HG02884 (cell line): ENCODE results near the gene PTPN21.
"Not testable (repeated sequence)": the region's sequence is repeated elsewhere in the genome, so short reads cannot be mapped to it uniquely, and the experiment has no call there.

ENCODE experiments used
- ATAC-seq: cut with Tn5 transposase; IDR thresholded peaks from one replicate; pipeline ENCODE4 v1.9.1; 2021; ENCODE audit warnings: mild to moderate bottlenecking, moderate library complexity; ENCODE audit not compliant: unreplicated experiment

Gene PTPN21

GRCh38 chr14:88552876-88553275 is 1.9 kb downstream of the PTPN21 start:
- ATAC-seq = no peak

GRCh38 chr14:88551980-88552431 is 2.8 kb downstream of the PTPN21 start:
- no peak for ATAC-seq

- ATAC-seq = no peak
Observed at GRCh38 chr14:88551094-88551870, 3.5 kb downstream of the PTPN21 start.

- ATAC-seq = no peak
Observed at GRCh38 chr14:88550078-88550477, 4.7 kb downstream of the PTPN21 start.

GRCh38 chr14:88547386-88547780 is 7.4 kb downstream of the PTPN21 start:
- ATAC-seq = no peak

- ATAC-seq = peak; percentile 72
Observed at GRCh38 chr14:88546621-88547385, 8.0 kb downstream of the PTPN21 start.

- ATAC-seq = no peak
Observed at GRCh38 chr14:88545256-88545655, 9.6 kb downstream of the PTPN21 start.

GRCh38 chr14:88542857-88543795 is 11.7 kb downstream of the PTPN21 start:
- no peak for ATAC-seq

- ATAC-seq = no peak
Observed at GRCh38 chr14:88541324-88541723, 13.5 kb downstream of the PTPN21 start.

- no peak for ATAC-seq
Observed at GRCh38 chr14:88535813-88536212, 19.0 kb downstream of the PTPN21 start.

GRCh38 chr14:88535149-88535548 is 19.7 kb downstream of the PTPN21 start:
- no peak for ATAC-seq

GRCh38 chr14:88533064-88533602 is 21.7 kb downstream of the PTPN21 start:
- no peak for ATAC-seq

- not testable (repeated sequence) for ATAC-seq
Observed at GRCh38 chr14:88529889-88530288, 24.9 kb downstream of the PTPN21 start.

- ATAC-seq = no peak
Observed at GRCh38 chr14:88522393-88522792, 32.4 kb downstream of the PTPN21 start.

GRCh38 chr14:88521818-88522217 is 33.0 kb downstream of the PTPN21 start:
- no peak for ATAC-seq

GRCh38 chr14:88519907-88520306 is 34.9 kb downstream of the PTPN21 start:
- no peak for ATAC-seq

- ATAC-seq = no peak
Observed at GRCh38 chr14:88518592-88519512, 36.0 kb downstream of the PTPN21 start.

GRCh38 chr14:88516861-88517357 is 37.9 kb downstream of the PTPN21 start:
- ATAC-seq = no peak

- ATAC-seq = no peak
Observed at GRCh38 chr14:88515499-88516221, 39.1 kb downstream of the PTPN21 start.
